Measurements from ENCODE around the gene TVP23A. TPM values are rescaled to one million over a fixed set of nuclear protein-coding genes. Genes with fewer than 3 reads are reported as not detected.

TVP23A gene
- polyA plus RNA-seq, 3 donors, result 0.06 to 0.17 (median 0.08) TPM

- peak overlapping the region in 1 of 2 donors; percentile 57 for H3K4me3 Mint-ChIP-seq
- H3K27me3 Mint-ChIP-seq (ENCODE audit: low read depth in 3 of 3), result no peaks in the 10 kb centered on the region
- Histone ChIP-seq H3K9ac (ENCODE audit: insufficient read depth, low read length, poor library complexity, severe bottlenecking) (no peak overlapping the region), H3K27me3 (ENCODE audit: control insufficient read depth in 2 of 2, insufficient read depth in 2 of 2, low read length in 2 of 2) (no peaks in the 10 kb centered on the region), H3K4me3 (replicated peaks in 1 of 3; ENCODE audit: low read depth in 2 of 3, low read length in 3 of 3) (peak overlapping the region in 1 of 3 experiments; percentile 47), H4K20me1 (ENCODE audit: insufficient read depth, low read length) (no peaks in the 10 kb centered on the region), H3K36me3 (replicated peaks in 1 of 2; ENCODE audit: control insufficient read depth in 1 of 2, insufficient read depth in 2 of 2, low read length in 2 of 2) (no peaks in the 10 kb centered on the region), H3K4me1 (ENCODE audit: control insufficient read depth in 1 of 2, insufficient read depth in 2 of 2, low read length in 2 of 2) (peaks cover 34 to 35% of the 10 kb centered on the region in 2 donors), H3K27ac (ENCODE audit: low read depth in 1 of 2, low read length in 2 of 2) (peak overlapping the region; percentile 69 to 81), H3K79me2 (ENCODE audit: insufficient read depth, low read length) (no peaks in the 10 kb centered on the region), H3K4me2 (replicated peaks; ENCODE audit: extremely low read depth, low read length, poor library complexity, severe bottlenecking) (peak overlapping the region; percentile 38), H3K9me3 (replicated peaks in 1 of 2; ENCODE audit: control insufficient read depth in 1 of 2, insufficient read depth in 1 of 2, low read length in 2 of 2) (no peaks in the 10 kb centered on the region), H2AFZ (ENCODE audit: insufficient read depth, low read depth, low read length, poor library complexity, severe bottlenecking) (no peak overlapping the region)
- intact Hi-C loops (cut with micrococcal nuclease), result loop anchor here in 1 of 2 donors (5.0 kb wide), 1 partner anchor 66 kb away; no protein-coding TSS in a partner anchor
- no peaks in the 10 kb centered on the region for H3K9me3 Mint-ChIP-seq
- H3K4me1 Mint-ChIP-seq, result peaks cover 37% of the 10 kb centered on the region
- WGBS (ENCODE audit: insufficient coverage), result no CpG with 5 or more reads among the region's 6 CpGs
- DNase-seq, result peak; percentile 74 to 86 (median 84)
- peaks cover 0 to 4% of the 10 kb centered on the region in 2 donors for H3K36me3 Mint-ChIP-seq
- TF ChIP-seq CTCF (IDR thresholded peaks at IDR 0.05), result no peak
- peak overlapping the region; percentile 92 to 98 (median 97) for H3K27ac Mint-ChIP-seq
These were observed 11.9 kb downstream of the TVP23A start for GRCh38 chr16:10806698-10807097.

GRCh38 chr16:10805334-10805733 lies 13.3 kb downstream of the TVP23A start:
- Mint-ChIP-seq H3K9me3 (no peaks in the 10 kb centered on the region), H3K36me3 (peaks cover 0 to 4% of the 10 kb centered on the region in 2 donors), H3K4me3 (no peak overlapping the region), H3K4me1 (peaks cover 37% of the 10 kb centered on the region), H3K27ac (peak overlapping the region in 4 of 7 donors; percentile 93 to 98 (median 98)), H3K27me3 (ENCODE audit: low read depth in 3 of 3) (no peaks in the 10 kb centered on the region)
- Histone ChIP-seq H3K4me1 (ENCODE audit: control insufficient read depth in 1 of 2, insufficient read depth in 2 of 2, low read length in 2 of 2) (peaks cover 36 to 37% of the 10 kb centered on the region in 2 donors), H3K9ac (ENCODE audit: insufficient read depth, low read length, poor library complexity, severe bottlenecking) (no peak overlapping the region), H4K20me1 (ENCODE audit: insufficient read depth, low read length) (no peaks in the 10 kb centered on the region), H3K4me2 (replicated peaks; ENCODE audit: extremely low read depth, low read length, poor library complexity, severe bottlenecking) (no peak overlapping the region), H3K27ac (ENCODE audit: low read depth in 1 of 2, low read length in 2 of 2) (no peak overlapping the region), H3K36me3 (replicated peaks in 1 of 2; ENCODE audit: control insufficient read depth in 1 of 2, insufficient read depth in 2 of 2, low read length in 2 of 2) (no peaks in the 10 kb centered on the region), H3K4me3 (replicated peaks in 1 of 3; ENCODE audit: low read depth in 2 of 3, low read length in 3 of 3) (no peak overlapping the region), H2AFZ (ENCODE audit: insufficient read depth, low read depth, low read length, poor library complexity, severe bottlenecking) (no peak overlapping the region), H3K9me3 (replicated peaks in 1 of 2; ENCODE audit: control insufficient read depth in 1 of 2, insufficient read depth in 1 of 2, low read length in 2 of 2) (no peaks in the 10 kb centered on the region), H3K79me2 (ENCODE audit: insufficient read depth, low read length) (no peaks in the 10 kb centered on the region), H3K27me3 (ENCODE audit: control insufficient read depth in 2 of 2, insufficient read depth in 2 of 2, low read length in 2 of 2) (no peaks in the 10 kb centered on the region)
- intact Hi-C loops (cut with micrococcal nuclease), result loop anchor here in 1 of 2 donors (5.0 kb wide), 1 partner anchor 67 kb away; no protein-coding TSS in a partner anchor
- WGBS (ENCODE audit: insufficient coverage), result no CpG with 5 or more reads among the region's 9 CpGs
- DNase-seq, result no peak
- no peak for TF ChIP-seq CTCF (IDR thresholded peaks at IDR 0.05)
